H1 (cell line): ENCODE measurements around the gene LIMS1. TPM values are rescaled to one million over a fixed set of nuclear protein-coding genes. Genes with fewer than 3 reads are reported as not detected.

Source experiments
- CTCF ChIA-PET: fragments of 300-600 bp; sonication (Branson Sonifier 250); formaldehyde crosslinking; loops from one replicate; lab custom pipeline; 2021; ENCODE audit not compliant: partially characterized antibody; lab: Charles Lee
- POLR2A ChIA-PET: fragments of 300-600 bp; sonication (Branson Sonifier 250); formaldehyde crosslinking; loops from one replicate; lab custom pipeline; 2021; ENCODE audit warnings: inconsistent platforms; ENCODE audit not compliant: partially characterized antibody; lab: Charles Lee
- DNase-seq, 2 experiments: peaks; one replicate each; pipeline versions ENCODE4 v3.0.0 to v3.0.0-alpha.2; 2010 to 2022; ENCODE audit warnings: low spot score in 2 of 2, low read depth in 1 of 2, mixed read lengths in 1 of 2
- FAIRE-seq: peaks from 2 replicates; lab custom pipeline; 2011; peaks lifted over from hg19 to GRCh38; lab: Jason Lieb, UNC
- H2AFZ ChIP-seq: 2 replicates; pipeline ENCODE4 v1.8.1; 2012; ENCODE audit warnings: low read length, inconsistent platforms
- H2AK5ac ChIP-seq: 2 replicates; pipeline ENCODE4 v1.6.1; 2013; ENCODE audit warnings: low read depth, low read length
- H2BK120ac ChIP-seq: replicated peaks from 2 replicates; pipeline ENCODE3; 2013; ENCODE audit warnings: low read depth, low read length, inconsistent platforms
- H2BK12ac ChIP-seq: 2 replicates; pipeline ENCODE4 v1.6.1; 2013; ENCODE audit warnings: low read depth, low read length
- H2BK15ac ChIP-seq: 2 replicates; pipeline ENCODE4 v1.6.1; 2013; ENCODE audit warnings: low read length
- H2BK20ac ChIP-seq: 2 replicates; pipeline ENCODE4 v1.6.1; 2013; ENCODE audit warnings: low read length
- H2BK5ac ChIP-seq: 2 replicates; pipeline ENCODE4 v1.6.1; 2013; ENCODE audit warnings: low read depth, low read length
- H3K14ac ChIP-seq: 2 replicates; pipeline ENCODE4 v1.6.1; 2013; ENCODE audit warnings: inconsistent platforms; ENCODE audit not compliant: insufficient read length
- H3K18ac ChIP-seq: 2 replicates; pipeline ENCODE4 v1.6.1; 2013; ENCODE audit warnings: low read length; ENCODE audit errors: extremely low read depth
- H3K23ac ChIP-seq: 2 replicates; pipeline ENCODE4 v1.6.1; 2013; ENCODE audit warnings: inconsistent platforms; ENCODE audit not compliant: insufficient read length
- H3K23me2 ChIP-seq: 2 replicates; pipeline ENCODE4 v1.6.1; 2013; ENCODE audit warnings: low read depth, low read length
- H3K27ac ChIP-seq: 2 replicates; pipeline ENCODE4 v1.6.1; 2011; ENCODE audit warnings: low read depth, low read length, inconsistent platforms
- H3K27me3 ChIP-seq, 4 experiments: replicated peaks in 1 of 4; 1 replicate in 1 of 4; 2 replicates in 3 of 4; pipeline versions ENCODE4 v1.6.1 to v1.8.1; 2011 to 2013; ENCODE audit warnings: low read length in 3 of 4, mild to moderate bottlenecking in 3 of 4, inconsistent platforms in 2 of 4, mixed read lengths in 2 of 4, moderate library complexity in 1 of 4; ENCODE audit not compliant: control insufficient read depth in 3 of 4, insufficient read depth in 3 of 4; ENCODE audit errors: extremely low read depth in 1 of 4
- H3K36me3 ChIP-seq, 4 experiments: 2 replicates each; pipeline versions ENCODE4 v1.6.1 to v1.8.1; 2011 to 2013; ENCODE audit warnings: mild to moderate bottlenecking in 4 of 4, low read length in 3 of 4, moderate library complexity in 2 of 4, control low read depth in 1 of 4, inconsistent platforms in 1 of 4; ENCODE audit not compliant: insufficient read depth in 4 of 4, control insufficient read depth in 2 of 4
- H3K4ac ChIP-seq: replicated peaks from 2 replicates; pipeline ENCODE3; 2013; ENCODE audit warnings: low read length, low read depth, mixed read lengths, inconsistent platforms; ENCODE audit not compliant: insufficient read length
- H3K4me1 ChIP-seq, 4 experiments: replicated peaks in 1 of 4; 1 replicate in 1 of 4; 2 replicates in 3 of 4; pipeline versions ENCODE4 v1.6.1 to v1.8.1; 2011 to 2013; ENCODE audit warnings: low read length in 3 of 4, inconsistent platforms in 2 of 4, mixed read lengths in 1 of 4; ENCODE audit not compliant: insufficient read depth in 4 of 4, control insufficient read depth in 3 of 4
- H3K4me2 ChIP-seq, 2 experiments: 2 replicates each; pipeline versions ENCODE4 v1.6.1 to v1.8.1; 2011 to 2013; ENCODE audit warnings: low read depth in 2 of 2, low read length in 2 of 2, control low read depth in 1 of 2, inconsistent platforms in 1 of 2, mild to moderate bottlenecking in 1 of 2; ENCODE audit not compliant: insufficient read depth in 1 of 2
- H3K4me3 ChIP-seq, 4 experiments: fragments of 200-600, 300-600 bp in 1 of 4; sonication (generic), shearing (Covaris generic), sonication (Bioruptor Twin) in 1 of 4; 2 replicates each; pipeline versions ENCODE4 v1.5.1 to v1.8.1; 2011 to 2016; ENCODE audit warnings: low read length in 4 of 4, low read depth in 3 of 4, control low read depth in 2 of 4, inconsistent platforms in 2 of 4, mild to moderate bottlenecking in 2 of 4, mixed read lengths in 1 of 4, moderate library complexity in 1 of 4; ENCODE audit not compliant: insufficient read depth in 2 of 4; ENCODE audit errors: extremely low read depth in 1 of 4
- H3K56ac ChIP-seq: replicated peaks from 2 replicates; pipeline ENCODE3; 2013; ENCODE audit warnings: low read depth, mild to moderate bottlenecking, mixed read lengths, low read length, inconsistent platforms; ENCODE audit not compliant: insufficient read length
- H3K79me1 ChIP-seq: 2 replicates; pipeline ENCODE4 v1.6.1; 2013; ENCODE audit warnings: low read depth, low read length, control low read depth
- H3K79me2 ChIP-seq, 2 experiments: 2 replicates each; pipeline versions ENCODE4 v1.6.1 to v1.8.1; 2012 to 2013; ENCODE audit warnings: low read length in 2 of 2, mild to moderate bottlenecking in 2 of 2, inconsistent platforms in 1 of 2; ENCODE audit not compliant: insufficient read depth in 2 of 2, control insufficient read depth in 1 of 2
- H3K9ac ChIP-seq, 4 experiments: replicated peaks in 1 of 4; 1 replicate in 1 of 4; 2 replicates in 3 of 4; pipeline versions ENCODE4 v1.6.1 to v1.8.1; 2011 to 2013; ENCODE audit warnings: low read depth in 3 of 4, low read length in 3 of 4, control low read depth in 2 of 4, mild to moderate bottlenecking in 2 of 4, moderate library complexity in 2 of 4, inconsistent platforms in 1 of 4; ENCODE audit errors: extremely low read depth in 1 of 4
- H3K9me3 ChIP-seq, 2 experiments: 2 replicates each; pipeline versions ENCODE4 v1.6.1 to v1.8.1; 2012 to 2013; ENCODE audit warnings: mild to moderate bottlenecking in 2 of 2, moderate library complexity in 2 of 2, control low read depth in 1 of 2, inconsistent platforms in 1 of 2, low read depth in 1 of 2, low read length in 1 of 2, mixed read lengths in 1 of 2; ENCODE audit not compliant: insufficient read depth in 2 of 2
- H4K20me1 ChIP-seq, 2 experiments: replicated peaks in 1 of 2; 2 replicates each; pipeline versions ENCODE3 to v1.8.1; 2011 to 2013; ENCODE audit warnings: inconsistent platforms in 2 of 2, low read length in 2 of 2, mild to moderate bottlenecking in 1 of 2; ENCODE audit not compliant: insufficient read depth in 2 of 2, control insufficient read depth in 1 of 2
- H4K5ac ChIP-seq: 2 replicates; pipeline ENCODE4 v1.6.1; 2013; ENCODE audit warnings: low read length, low read depth, mixed read lengths, inconsistent platforms; ENCODE audit not compliant: insufficient read length
- H4K8ac ChIP-seq: 2 replicates; pipeline ENCODE4 v1.8.0; 2013; ENCODE audit warnings: mild to moderate bottlenecking, moderate library complexity, low read length, inconsistent platforms; ENCODE audit not compliant: insufficient read depth; ENCODE audit errors: extremely low read depth
- H4K91ac ChIP-seq: replicated peaks from 2 replicates; pipeline ENCODE3; 2013; ENCODE audit warnings: low read length, mixed read lengths, inconsistent platforms; ENCODE audit not compliant: insufficient read length
- FOSL1 ChIP-seq: IDR thresholded peaks from 2 replicates; pipeline ENCODE4 v1.6.1; 2011; ENCODE audit warnings: mild to moderate bottlenecking, low read depth, low read length, moderate library complexity; ENCODE audit not compliant: insufficient read depth
- KDM4A ChIP-seq: IDR thresholded peaks from one replicate; pipeline ENCODE4 v1.7.1; 2012; ENCODE audit warnings: low read depth, mild to moderate bottlenecking, moderate library complexity, low read length, inconsistent platforms; ENCODE audit not compliant: severe bottlenecking
- SP1 ChIP-seq: IDR thresholded peaks from 2 replicates; pipeline ENCODE4 v1.6.1; 2011; ENCODE audit warnings: low read depth, low read length
- SP2 ChIP-seq: IDR thresholded peaks from 2 replicates; pipeline ENCODE4 v1.6.1; 2012; ENCODE audit warnings: mild to moderate bottlenecking, low read length, inconsistent platforms
- SP4 ChIP-seq: IDR thresholded peaks from 2 replicates; pipeline ENCODE4 v1.6.1; 2012; ENCODE audit warnings: low read length, inconsistent platforms
- SUZ12 ChIP-seq: fragments of 200-600 bp; sonication (generic); IDR thresholded peaks from 2 replicates; pipeline ENCODE4 v1.6.1; 2012; ENCODE audit warnings: mild to moderate bottlenecking, inconsistent platforms, low read length, moderate library complexity, mixed read lengths
- TCF12 ChIP-seq: IDR thresholded peaks from 2 replicates; pipeline ENCODE4 v1.6.1; 2011; ENCODE audit warnings: low read depth, mild to moderate bottlenecking, low read length
- ZNF274 ChIP-seq: IDR thresholded peaks from 2 replicates; pipeline ENCODE4 v1.7.0; 2012; ENCODE audit warnings: low read length, borderline replicate concordance; ENCODE audit errors: extremely low read depth
- WGBS, 2 experiments: shearing (Covaris generic) in 1 of 2; methylation state at CpG; one replicate each; pipeline versions ENCODE4 v1.1.6 to v1.1.7; 2013 to 2015; ENCODE audit warnings: low lambda C conversion rate in 2 of 2, mixed read lengths in 2 of 2, inconsistent platforms in 1 of 2, low coverage in 1 of 2, missing lambda C conversion rate in 1 of 2; ENCODE audit not compliant: insufficient replicate concordance in 2 of 2, insufficient coverage in 1 of 2, insufficient read length in 1 of 2; ENCODE audit errors: extremely low coverage in 1 of 2, missing lambda C conversion rate in 1 of 2; 5-methylcytosine and 5-hydroxymethylcytosine counted together
- polyA plus RNA-seq, 7 experiments: library from polyadenylated mRNA; depleted of rRNA in 3 of 7; stranded (reverse) in 5 of 7; unstranded in 2 of 7; fragments of >200 nt in 5 of 7; fragments of 200-250 nt in 2 of 7; gene quantifications; 1 replicate in 5 of 7; 2 replicates in 1 of 7; 4 replicates in 1 of 7; pipeline versions ENCODE4 v1.2.1 to v1.2.3, GENCODE V29; 2011 to 2013; ENCODE audit warnings: missing spikeins in 2 of 7, mixed read lengths in 2 of 7
- total RNA-seq: library from RNA; stranded (reverse); fragmentation: NEBNext Ultra II Directional; extraction: Animal tissue kit (Norgen Biotek cat#: 25700); gene quantifications from 2 replicates; pipeline ENCODE4 v1.2.1, GENCODE V29; 2021
- TF ChIP-seq, protein P1 (sequence below): IDR thresholded peaks from 2 replicates; pipeline ENCODE4 v1.6.1; 2011; ENCODE audit warnings: low read length, improper control_type of control experiment

LIMS1 gene
- total and polyA plus RNA-seq, 2 of the 8 experiments (the other 6 are each of a cell fraction or from before 2014, with no cell fraction given) = 24.1 to 36.7 TPM

DNA sequence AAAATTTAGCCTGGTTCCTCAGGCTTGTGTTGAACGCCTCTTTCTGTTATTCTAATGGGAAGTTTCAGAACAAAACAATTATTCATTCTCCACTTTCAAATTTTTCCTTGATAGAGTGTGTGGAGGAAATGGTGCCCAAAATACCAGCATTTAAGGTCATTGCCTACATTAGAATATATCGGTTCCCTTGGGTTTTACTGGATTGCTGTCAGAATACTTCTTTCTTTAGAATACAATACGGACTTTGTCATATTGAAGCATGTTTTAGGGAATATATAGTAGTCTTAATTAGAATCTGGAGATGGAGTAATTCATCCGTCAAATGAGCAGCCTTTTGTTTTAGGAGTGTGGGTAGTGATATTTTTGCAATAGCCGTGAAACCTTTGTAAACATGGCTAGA is 13.3 kb downstream of the LIMS1 start:
- no peaks in the 10 kb centered on the region for H3K4me1 ChIP-seq
- H3K79me1 ChIP-seq = no peaks in the 10 kb centered on the region
- H3K27ac ChIP-seq = no peak overlapping the region
- H2AFZ ChIP-seq = no peak overlapping the region
- H3K36me3 ChIP-seq = no peaks in the 10 kb centered on the region
- no peak overlapping the region for H3K56ac ChIP-seq
- H3K18ac ChIP-seq = no peak overlapping the region
- H3K23ac ChIP-seq = no peak overlapping the region
- peaks cover 0 to 23% of the 10 kb centered on the region in 2 experiments; a peak in 2 of 4 replicates for H3K79me2 ChIP-seq
- H4K8ac ChIP-seq = no peak overlapping the region
- H4K5ac ChIP-seq = no peak overlapping the region
- H3K23me2 ChIP-seq = no peaks in the 10 kb centered on the region
- no peak overlapping the region for H3K4me2 ChIP-seq
- H4K91ac ChIP-seq = no peak overlapping the region
- no peak for FAIRE-seq
- H3K4ac ChIP-seq = no peak overlapping the region
- no peak overlapping the region for H3K4me3 ChIP-seq
- CTCF ChIA-PET = no interaction called here
- H3K14ac ChIP-seq = no peak overlapping the region
- H2BK5ac ChIP-seq = no peak overlapping the region
- no peak overlapping the region for H2BK120ac ChIP-seq
- H2BK20ac ChIP-seq = no peak overlapping the region
- 88% methylated on average over 5 of the region's 5 CpGs; no CpG with 5 or more reads in 1 of the 2 experiments for WGBS, 2 experiments
- peaks cover 0 to 8% of the 10 kb centered on the region in 2 experiments; a peak in 3 of 4 replicates for H3K9me3 ChIP-seq
- no peak overlapping the region for H2BK12ac ChIP-seq
- H2AK5ac ChIP-seq = no peak overlapping the region
- H4K20me1 ChIP-seq = no peaks in the 10 kb centered on the region
- no peaks in the 10 kb centered on the region for H3K27me3 ChIP-seq
- no peak overlapping the region for H2BK15ac ChIP-seq
- POLR2A ChIA-PET = no interaction called here
- H3K9ac ChIP-seq = no peak overlapping the region
- no peak for DNase-seq
- TF ChIP-seq KDM4A (no peak), SP2 (no peak), SUZ12 (no peak), ZNF274 (no peak), FOSL1 (no peak), SP4 (no peak), TCF12 (no peak), SP1 (no peak)
- TF ChIP-seq, protein P1, sequence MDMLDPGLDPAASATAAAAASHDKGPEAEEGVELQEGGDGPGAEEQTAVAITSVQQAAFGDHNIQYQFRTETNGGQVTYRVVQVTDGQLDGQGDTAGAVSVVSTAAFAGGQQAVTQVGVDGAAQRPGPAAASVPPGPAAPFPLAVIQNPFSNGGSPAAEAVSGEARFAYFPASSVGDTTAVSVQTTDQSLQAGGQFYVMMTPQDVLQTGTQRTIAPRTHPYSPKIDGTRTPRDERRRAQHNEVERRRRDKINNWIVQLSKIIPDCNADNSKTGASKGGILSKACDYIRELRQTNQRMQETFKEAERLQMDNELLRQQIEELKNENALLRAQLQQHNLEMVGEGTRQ = no peak
